ENCODE measurements around the gene GLRA3.

Gene GLRA3

GRCh38 chr4:174591243-174592021 is 237.6 kb downstream of the GLRA3 start:
- no peak for DNase-seq

DNA sequence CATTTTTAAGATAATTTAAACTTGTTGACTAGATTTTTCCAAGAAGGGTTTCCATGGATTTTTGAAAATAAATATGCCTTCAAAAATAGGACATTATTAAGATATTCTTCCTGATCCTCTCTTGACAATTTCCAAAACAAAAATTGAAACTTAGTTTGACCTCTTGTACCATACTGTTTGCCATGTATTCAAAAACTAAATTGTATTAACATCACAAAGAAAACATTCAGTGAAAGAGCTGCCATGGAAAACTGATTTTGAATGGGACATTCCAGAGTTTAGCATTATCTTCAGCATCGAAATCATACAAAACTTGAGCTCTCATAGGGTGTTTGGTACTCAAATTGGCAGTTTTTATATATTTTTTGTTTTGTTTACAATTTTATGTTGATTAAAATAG is 238.7 kb downstream of the GLRA3 start:
- no peak for DNase-seq
